GM23248 (cell line): ENCODE data around the gene ZSCAN2.

Experiments used
- EZH2 ChIP-seq: fragments of 200-600 bp; sonication (generic); IDR thresholded peaks from 2 replicates; pipeline ENCODE4 v1.6.1; 2018; ENCODE audit warnings: antibody characterized with exemption, mild to moderate bottlenecking; ENCODE audit not compliant: insufficient read depth, poor library complexity, severe bottlenecking
- EZH2phosphoT487 ChIP-seq: fragments of 200-600 bp; sonication (generic); IDR thresholded peaks from 2 replicates; pipeline ENCODE4 v1.6.1; 2018; ENCODE audit warnings: antibody characterized with exemption, moderate library complexity, mild to moderate bottlenecking, low read depth; ENCODE audit not compliant: insufficient read depth

- TF ChIP-seq EZH2: no peak
- no peak for TF ChIP-seq EZH2phosphoT487
Observed at GRCh38 chr15:84600687-84601554, at the start of gene ZSCAN2.
